ENCODE results near the gene CABP5. TPM values are rescaled to one million over a fixed set of nuclear protein-coding genes. Genes with fewer than 3 reads are reported as not detected.

CABP5 gene
- total RNA-seq, 1 experiment from 2014 or later, result not detected

DNA sequence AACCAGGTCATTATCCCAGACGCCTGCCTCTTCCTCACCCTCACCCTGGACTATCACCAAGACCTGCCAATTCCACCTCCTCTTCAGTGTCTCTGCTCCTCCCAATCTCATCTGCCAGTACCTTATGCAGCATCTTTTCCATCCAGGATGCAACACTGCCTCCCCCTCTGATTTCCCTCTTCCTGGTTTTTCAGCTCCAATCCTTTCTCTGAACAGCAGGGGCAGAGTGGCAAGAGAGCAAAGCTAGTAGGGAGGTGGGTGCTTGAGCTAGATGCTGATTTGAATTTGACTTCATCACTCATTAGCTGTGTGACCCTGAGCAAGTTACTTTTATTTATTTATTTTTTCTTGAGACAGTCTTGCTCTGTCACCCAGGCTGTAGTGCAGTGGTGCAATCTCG lies 25.6 kb upstream of the CABP5 start:
- Histone ChIP-seq H4K20me1 (ENCODE audit: insufficient read depth, low read depth, low read length) (no peaks in the 10 kb centered on the region), H3K4me1 (ENCODE audit: low read length) (no peaks in the 10 kb centered on the region), H3K27ac (ENCODE audit: low read length) (no peak overlapping the region), H3K9ac (ENCODE audit: low read length) (no peak overlapping the region), H3K4me3 (ENCODE audit: low read length) (no peak overlapping the region), H3K9me3 (ENCODE audit: low read length) (no peaks in the 10 kb centered on the region), H3K79me2 (ENCODE audit: low read length) (no peaks in the 10 kb centered on the region), H3K27me3 (ENCODE audit: low read length) (no peaks in the 10 kb centered on the region), H3K9me2 (replicated peaks; ENCODE audit: insufficient read depth, low read length) (no peaks in the 10 kb centered on the region), H2AFZ (ENCODE audit: low read length) (no peak overlapping the region), H3K36me3 (ENCODE audit: insufficient read depth, low read length) (no peaks in the 10 kb centered on the region), H3K4me2 (ENCODE audit: low read depth, low read length, poor library complexity, severe bottlenecking) (no peak overlapping the region)
- DNase-seq, result no peak

DNA sequence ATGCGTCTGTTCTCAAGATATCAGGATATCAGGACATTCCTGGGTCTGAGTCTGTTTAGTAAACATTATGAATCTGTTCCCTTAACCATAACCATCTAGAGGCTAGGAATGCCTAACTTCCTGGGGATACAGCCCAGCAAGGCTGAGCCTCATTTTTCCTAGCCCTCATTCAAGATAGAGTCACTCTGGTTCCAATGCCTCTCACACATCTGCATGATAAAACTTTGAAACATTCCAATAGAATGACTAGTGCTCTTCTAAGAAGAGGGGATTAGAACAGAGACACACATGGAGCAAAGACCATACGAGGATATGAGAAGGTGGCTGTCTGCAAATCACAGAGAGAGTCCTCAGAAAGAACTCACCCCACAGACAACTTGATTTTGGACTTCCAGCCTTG lies 20.6 kb upstream of the CABP5 start:
- no peaks in the 10 kb centered on the region for H3K79me2 ChIP-seq (ENCODE audit: low read length)
- H3K9ac ChIP-seq (ENCODE audit: low read length), result no peak overlapping the region
- DNase-seq, result no peak
- H3K4me2 ChIP-seq (ENCODE audit: low read depth, low read length, poor library complexity, severe bottlenecking), result no peak overlapping the region
- no peak overlapping the region for H3K27ac ChIP-seq (ENCODE audit: low read length)
- H3K4me3 ChIP-seq (ENCODE audit: low read length), result no peak overlapping the region
- no peaks in the 10 kb centered on the region for H3K9me3 ChIP-seq (ENCODE audit: low read length)
- H3K36me3 ChIP-seq (ENCODE audit: insufficient read depth, low read length), result no peaks in the 10 kb centered on the region
- no peaks in the 10 kb centered on the region for H3K27me3 ChIP-seq (ENCODE audit: low read length)
- H2AFZ ChIP-seq (ENCODE audit: low read length), result no peak overlapping the region
- H3K4me1 ChIP-seq (ENCODE audit: low read length), result no peaks in the 10 kb centered on the region
- H4K20me1 ChIP-seq (ENCODE audit: insufficient read depth, low read depth, low read length), result no peaks in the 10 kb centered on the region
- no peaks in the 10 kb centered on the region for H3K9me2 ChIP-seq (replicated peaks; ENCODE audit: insufficient read depth, low read length)

DNA sequence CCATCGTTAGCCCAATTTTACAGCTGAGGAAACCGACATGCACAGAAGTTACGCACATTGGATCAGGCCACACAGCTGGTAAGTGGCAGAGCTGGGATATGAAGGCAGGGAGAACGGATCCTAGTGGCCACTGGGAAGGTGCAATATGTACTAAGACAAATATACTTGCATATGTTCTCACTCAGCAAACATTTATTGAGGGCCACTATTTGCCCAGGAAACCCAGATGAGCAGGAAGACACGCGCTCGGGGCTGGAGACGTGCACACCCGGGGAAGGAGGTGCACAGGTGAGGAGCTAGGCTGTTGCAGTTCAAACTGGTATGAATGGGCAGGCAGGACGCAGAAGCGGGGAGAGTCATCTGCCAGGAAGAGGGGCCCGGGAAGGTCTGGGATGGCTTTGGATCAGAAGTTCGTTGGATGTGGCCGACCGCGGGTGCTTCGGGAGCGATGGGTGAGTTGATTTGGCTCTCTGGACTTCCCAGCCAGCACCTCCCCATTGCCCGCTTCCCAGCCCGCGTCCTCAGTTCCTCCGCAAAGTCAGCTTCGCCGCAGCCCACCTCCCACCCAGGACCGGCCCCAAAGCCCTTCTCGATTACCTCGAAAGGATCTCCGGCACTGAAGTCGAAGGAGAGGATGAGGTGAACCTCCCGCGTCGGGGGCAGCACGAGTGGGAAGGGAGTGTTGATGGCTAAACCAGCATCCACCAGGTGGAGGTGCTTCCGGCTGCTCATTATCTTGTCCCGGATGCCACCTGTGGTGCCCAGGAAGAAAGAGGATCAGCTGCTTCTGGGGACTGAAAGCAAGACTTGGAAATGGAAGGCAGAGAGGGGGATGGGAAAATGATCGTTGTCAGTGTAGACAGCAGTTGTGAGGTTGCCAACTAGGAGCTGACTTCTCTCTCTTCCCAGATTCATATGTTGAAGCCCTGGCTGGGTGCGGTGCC lies 17.8 kb upstream of the CABP5 start:
- Histone ChIP-seq H3K27me3 (ENCODE audit: low read length) (no peaks in the 10 kb centered on the region), H3K9ac (ENCODE audit: low read length) (no peak overlapping the region), H3K9me2 (replicated peaks; ENCODE audit: insufficient read depth, low read length) (no peaks in the 10 kb centered on the region), H2AFZ (ENCODE audit: low read length) (no peak overlapping the region), H3K4me1 (ENCODE audit: low read length) (no peaks in the 10 kb centered on the region), H3K9me3 (ENCODE audit: low read length) (no peaks in the 10 kb centered on the region), H3K4me3 (ENCODE audit: low read length) (no peak overlapping the region), H4K20me1 (ENCODE audit: insufficient read depth, low read depth, low read length) (no peaks in the 10 kb centered on the region), H3K36me3 (ENCODE audit: insufficient read depth, low read length) (no peaks in the 10 kb centered on the region), H3K4me2 (ENCODE audit: low read depth, low read length, poor library complexity, severe bottlenecking) (no peak overlapping the region), H3K79me2 (ENCODE audit: low read length) (no peaks in the 10 kb centered on the region), H3K27ac (ENCODE audit: low read length) (no peak overlapping the region)
- no peak for DNase-seq

GRCh38 chr19:48060381-48060780 lies 16.5 kb upstream of the CABP5 start:
- Histone ChIP-seq H3K9me2 (replicated peaks; ENCODE audit: insufficient read depth, low read length) (no peaks in the 10 kb centered on the region), H4K20me1 (ENCODE audit: insufficient read depth, low read depth, low read length) (no peaks in the 10 kb centered on the region)
- DNase-seq, result no peak

DNA sequence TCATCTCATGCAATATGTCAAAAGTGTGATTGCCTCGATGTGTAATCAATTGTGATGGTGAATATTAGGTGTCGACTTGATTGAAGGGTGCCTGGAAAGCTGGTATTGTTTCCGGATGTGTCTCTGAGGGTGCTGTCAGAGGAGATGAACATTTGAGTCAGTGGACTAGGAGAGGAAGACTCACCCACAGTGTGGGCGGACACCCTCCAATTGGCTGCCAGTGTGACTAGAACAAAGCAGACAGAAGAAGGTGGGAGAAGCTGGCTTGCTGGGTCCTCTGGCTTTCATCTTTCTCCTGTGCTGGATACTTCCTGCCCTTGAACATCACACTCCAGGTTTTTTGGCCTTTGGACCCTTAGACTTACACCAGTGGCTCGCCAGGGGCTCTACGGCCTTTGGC lies 15.5 kb upstream of the CABP5 start:
- H3K79me2 ChIP-seq (ENCODE audit: low read length), result no peaks in the 10 kb centered on the region
- H3K27me3 ChIP-seq (ENCODE audit: low read length), result no peaks in the 10 kb centered on the region
- no peaks in the 10 kb centered on the region for H3K9me2 ChIP-seq (replicated peaks; ENCODE audit: insufficient read depth, low read length)
- H3K4me3 ChIP-seq (ENCODE audit: low read length), result no peak overlapping the region
- H3K9ac ChIP-seq (ENCODE audit: low read length), result no peak overlapping the region
- H4K20me1 ChIP-seq (ENCODE audit: insufficient read depth, low read depth, low read length), result no peaks in the 10 kb centered on the region
- H2AFZ ChIP-seq (ENCODE audit: low read length), result no peak overlapping the region
- H3K27ac ChIP-seq (ENCODE audit: low read length), result no peak overlapping the region
- no peak overlapping the region for H3K4me2 ChIP-seq (ENCODE audit: low read depth, low read length, poor library complexity, severe bottlenecking)
- no peaks in the 10 kb centered on the region for H3K4me1 ChIP-seq (ENCODE audit: low read length)
- no peaks in the 10 kb centered on the region for H3K36me3 ChIP-seq (ENCODE audit: insufficient read depth, low read length)
- no peaks in the 10 kb centered on the region for H3K9me3 ChIP-seq (ENCODE audit: low read length)
- no peak for DNase-seq

More at GRCh38 chr19:48060381-48060780, 16.5 kb upstream of the CABP5 start:
- H2AFZ ChIP-seq (ENCODE audit: low read length), result no peak overlapping the region
- H3K36me3 ChIP-seq (ENCODE audit: insufficient read depth, low read length), result no peaks in the 10 kb centered on the region
- no peak overlapping the region for H3K4me2 ChIP-seq (ENCODE audit: low read depth, low read length, poor library complexity, severe bottlenecking)
- H3K4me3 ChIP-seq (ENCODE audit: low read length), result no peak overlapping the region
- H3K9me3 ChIP-seq (ENCODE audit: low read length), result no peaks in the 10 kb centered on the region
- no peaks in the 10 kb centered on the region for H3K4me1 ChIP-seq (ENCODE audit: low read length)
- H3K79me2 ChIP-seq (ENCODE audit: low read length), result no peaks in the 10 kb centered on the region
- H3K27ac ChIP-seq (ENCODE audit: low read length), result no peak overlapping the region
- no peaks in the 10 kb centered on the region for H3K27me3 ChIP-seq (ENCODE audit: low read length)
- no peak overlapping the region for H3K9ac ChIP-seq (ENCODE audit: low read length)

GRCh38 chr19:48053856-48054255 lies 10.0 kb upstream of the CABP5 start:
- Histone ChIP-seq H3K4me3 (ENCODE audit: low read length) (no peak overlapping the region), H3K9me2 (replicated peaks; ENCODE audit: insufficient read depth, low read length) (no peaks in the 10 kb centered on the region), H3K9ac (ENCODE audit: low read length) (no peak overlapping the region), H3K4me2 (ENCODE audit: low read depth, low read length, poor library complexity, severe bottlenecking) (no peak overlapping the region), H3K9me3 (ENCODE audit: low read length) (no peaks in the 10 kb centered on the region), H3K79me2 (ENCODE audit: low read length) (no peaks in the 10 kb centered on the region), H3K27ac (ENCODE audit: low read length) (no peak overlapping the region), H2AFZ (ENCODE audit: low read length) (no peak overlapping the region), H3K27me3 (ENCODE audit: low read length) (no peaks in the 10 kb centered on the region), H4K20me1 (ENCODE audit: insufficient read depth, low read depth, low read length) (no peaks in the 10 kb centered on the region), H3K4me1 (ENCODE audit: low read length) (no peaks in the 10 kb centered on the region), H3K36me3 (ENCODE audit: insufficient read depth, low read length) (no peaks in the 10 kb centered on the region)
- DNase-seq, result no peak

GRCh38 chr19:48053076-48053475 lies 9.2 kb upstream of the CABP5 start:
- no peak for DNase-seq
- no peaks in the 10 kb centered on the region for H3K9me3 ChIP-seq (ENCODE audit: low read length)
- H4K20me1 ChIP-seq (ENCODE audit: insufficient read depth, low read depth, low read length), result no peaks in the 10 kb centered on the region
- no peaks in the 10 kb centered on the region for H3K9me2 ChIP-seq (replicated peaks; ENCODE audit: insufficient read depth, low read length)
- no peaks in the 10 kb centered on the region for H3K36me3 ChIP-seq (ENCODE audit: insufficient read depth, low read length)
- no peak overlapping the region for H3K9ac ChIP-seq (ENCODE audit: low read length)
- H3K4me2 ChIP-seq (ENCODE audit: low read depth, low read length, poor library complexity, severe bottlenecking), result no peak overlapping the region
- H3K79me2 ChIP-seq (ENCODE audit: low read length), result no peaks in the 10 kb centered on the region
- no peak overlapping the region for H3K4me3 ChIP-seq (ENCODE audit: low read length)
- H3K4me1 ChIP-seq (ENCODE audit: low read length), result no peaks in the 10 kb centered on the region
- no peaks in the 10 kb centered on the region for H3K27me3 ChIP-seq (ENCODE audit: low read length)
- no peak overlapping the region for H2AFZ ChIP-seq (ENCODE audit: low read length)
- H3K27ac ChIP-seq (ENCODE audit: low read length), result no peak overlapping the region

DNA sequence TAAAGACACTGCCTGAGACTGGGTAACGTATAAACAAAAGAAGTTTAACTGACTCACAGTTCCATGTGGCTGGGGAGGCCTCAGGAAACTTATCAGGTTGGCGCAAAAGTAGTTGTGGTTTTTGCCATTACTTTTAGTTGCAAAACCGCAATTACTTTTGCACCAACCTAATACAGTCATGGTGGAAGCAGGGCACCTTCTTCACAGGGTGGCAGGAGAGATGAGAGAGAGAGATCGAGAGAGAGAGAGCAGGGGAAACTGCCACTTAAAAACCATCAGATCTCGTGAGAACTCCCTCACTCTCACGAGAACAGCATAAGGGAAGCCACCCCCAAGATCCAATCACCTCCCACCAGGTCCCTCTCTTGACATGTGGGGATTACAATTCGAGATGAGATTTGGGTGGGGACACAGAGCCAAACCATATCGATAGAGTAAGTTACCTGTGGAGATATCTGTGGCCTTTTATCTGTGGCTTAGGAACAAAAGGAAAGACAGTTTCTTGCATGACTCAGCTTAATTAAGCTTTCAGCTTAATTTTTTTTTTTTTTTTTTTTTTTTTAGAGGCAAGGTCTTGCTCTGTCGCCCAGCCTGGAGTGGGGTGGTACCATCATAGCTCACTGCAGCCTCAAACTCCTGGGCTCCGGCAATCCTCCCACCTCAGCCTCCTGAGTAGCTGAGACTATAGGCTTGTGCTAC lies 7.6 kb upstream of the CABP5 start:
- Histone ChIP-seq H3K9ac (ENCODE audit: low read length) (no peak overlapping the region), H3K4me3 (ENCODE audit: low read length) (no peak overlapping the region), H3K4me1 (ENCODE audit: low read length) (no peaks in the 10 kb centered on the region), H4K20me1 (ENCODE audit: insufficient read depth, low read depth, low read length) (no peaks in the 10 kb centered on the region), H3K79me2 (ENCODE audit: low read length) (no peaks in the 10 kb centered on the region), H3K4me2 (ENCODE audit: low read depth, low read length, poor library complexity, severe bottlenecking) (no peak overlapping the region), H3K9me2 (replicated peaks; ENCODE audit: insufficient read depth, low read length) (no peaks in the 10 kb centered on the region), H3K9me3 (ENCODE audit: low read length) (no peaks in the 10 kb centered on the region), H3K27ac (ENCODE audit: low read length) (no peak overlapping the region), H3K36me3 (ENCODE audit: insufficient read depth, low read length) (no peaks in the 10 kb centered on the region), H3K27me3 (ENCODE audit: low read length) (no peaks in the 10 kb centered on the region), H2AFZ (ENCODE audit: low read length) (no peak overlapping the region)
- DNase-seq, result no peak
